HG02885 (cell line): ENCODE data around the gene A3GALT2.
"Not testable (repeated sequence)": the region's sequence is repeated elsewhere in the genome, so short reads cannot be mapped to it uniquely, and the experiment has no call there.

Experiments
- ATAC-seq: cut with Tn5 transposase; IDR thresholded peaks from one replicate; pipeline ENCODE4 v1.9.1; 2021; ENCODE audit warnings: mild to moderate bottlenecking; ENCODE audit not compliant: unreplicated experiment, poor library complexity

Gene A3GALT2

DNA sequence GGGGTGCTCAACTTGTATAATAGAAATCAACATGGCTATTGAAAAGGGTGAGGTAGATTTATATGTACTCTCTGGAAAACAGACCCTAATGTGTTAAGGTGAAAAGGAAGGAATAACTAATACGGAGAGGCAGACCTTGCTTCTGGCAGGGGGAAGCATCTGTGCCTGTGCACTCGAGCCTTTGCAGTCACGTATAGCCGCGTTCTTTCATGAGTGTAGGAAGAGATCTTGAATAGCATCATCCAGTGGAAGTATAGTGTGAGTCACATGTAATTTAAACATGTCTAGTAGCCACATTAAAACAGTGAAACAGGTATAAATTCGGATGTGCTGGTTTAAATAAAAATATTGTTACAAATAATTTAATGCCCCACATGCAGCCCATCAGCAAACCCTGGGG lies 3.0 kb downstream of the A3GALT2 start:
- ATAC-seq = no peak

DNA sequence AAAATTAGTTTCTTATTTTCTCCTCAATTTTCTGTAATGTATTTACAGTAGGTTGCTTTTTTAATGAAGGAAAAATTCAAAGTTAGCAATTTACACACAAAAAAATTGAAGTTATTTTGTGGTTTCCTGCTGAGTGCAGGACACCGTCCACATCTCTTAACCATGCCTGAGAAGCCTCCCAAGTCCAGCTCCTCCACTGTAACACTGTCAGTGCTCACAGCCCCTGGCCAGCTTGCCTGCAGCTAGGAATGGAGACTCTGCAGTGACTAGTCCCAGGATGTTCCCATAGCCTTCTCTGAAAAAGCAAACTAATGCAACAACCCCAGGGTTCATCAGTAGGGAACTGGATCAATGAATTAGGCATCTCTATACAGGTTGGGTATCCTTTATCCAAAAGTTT lies 3.5 kb downstream of the A3GALT2 start:
- ATAC-seq = no peak

DNA sequence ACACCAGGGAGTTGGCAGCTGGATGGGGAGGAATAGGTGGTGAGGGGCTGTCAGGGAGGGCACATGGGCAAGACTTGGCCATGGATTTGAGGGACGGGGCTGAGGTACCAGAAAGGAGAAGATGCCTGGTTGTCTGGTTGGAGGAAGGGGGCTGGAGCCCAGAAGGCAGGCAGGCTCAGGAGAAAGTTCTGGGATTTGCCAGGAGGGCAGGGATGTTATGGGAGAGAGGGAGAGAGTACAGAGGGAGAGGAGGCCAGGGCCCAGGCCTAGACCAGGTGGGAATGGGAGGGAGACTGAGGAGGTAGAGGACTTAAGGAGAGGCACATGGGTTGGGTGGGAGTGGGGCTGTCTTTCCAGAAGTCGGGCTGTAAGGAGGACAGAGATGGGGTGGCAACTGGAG lies 4.3 kb downstream of the A3GALT2 start:
- ATAC-seq = no peak

DNA sequence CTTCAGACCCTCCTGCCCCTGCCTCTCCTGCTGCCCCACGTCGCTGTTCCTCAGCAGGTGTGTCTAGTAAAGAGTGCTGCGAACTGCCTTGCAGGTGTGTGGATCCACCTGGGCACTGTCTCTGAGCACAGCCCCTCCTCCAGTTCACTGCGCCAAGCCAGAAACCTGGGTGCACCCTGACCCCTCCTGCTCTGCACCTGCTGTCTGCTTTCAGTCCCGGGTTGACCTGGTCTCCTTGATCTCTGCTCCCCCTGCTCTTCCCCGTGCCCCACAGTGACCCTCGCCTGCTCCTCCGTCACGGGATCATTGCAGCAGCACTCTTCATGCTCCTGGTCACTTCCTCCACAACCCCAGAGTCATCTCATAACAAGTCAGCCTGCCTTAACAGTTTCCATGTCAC lies 6.5 kb downstream of the A3GALT2 start:
- no peak for ATAC-seq

DNA sequence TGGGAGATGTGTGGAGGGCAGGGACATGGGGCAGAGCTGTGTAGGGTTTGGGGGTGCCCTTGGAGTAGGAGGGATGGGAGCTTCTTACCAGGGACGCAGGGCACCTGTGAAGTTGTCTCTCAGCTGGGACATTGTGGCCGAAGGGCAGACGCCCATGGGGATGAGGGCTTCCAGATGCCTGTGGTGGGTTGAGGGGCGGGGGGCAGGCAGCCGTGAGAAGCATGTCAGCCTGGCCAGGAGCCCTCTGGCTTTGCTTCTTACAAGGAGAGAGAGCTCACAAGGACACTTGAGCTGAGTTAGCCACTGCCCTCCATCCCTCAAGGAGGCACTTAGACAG lies 8.5 kb downstream of the A3GALT2 start:
- no peak for ATAC-seq

DNA sequence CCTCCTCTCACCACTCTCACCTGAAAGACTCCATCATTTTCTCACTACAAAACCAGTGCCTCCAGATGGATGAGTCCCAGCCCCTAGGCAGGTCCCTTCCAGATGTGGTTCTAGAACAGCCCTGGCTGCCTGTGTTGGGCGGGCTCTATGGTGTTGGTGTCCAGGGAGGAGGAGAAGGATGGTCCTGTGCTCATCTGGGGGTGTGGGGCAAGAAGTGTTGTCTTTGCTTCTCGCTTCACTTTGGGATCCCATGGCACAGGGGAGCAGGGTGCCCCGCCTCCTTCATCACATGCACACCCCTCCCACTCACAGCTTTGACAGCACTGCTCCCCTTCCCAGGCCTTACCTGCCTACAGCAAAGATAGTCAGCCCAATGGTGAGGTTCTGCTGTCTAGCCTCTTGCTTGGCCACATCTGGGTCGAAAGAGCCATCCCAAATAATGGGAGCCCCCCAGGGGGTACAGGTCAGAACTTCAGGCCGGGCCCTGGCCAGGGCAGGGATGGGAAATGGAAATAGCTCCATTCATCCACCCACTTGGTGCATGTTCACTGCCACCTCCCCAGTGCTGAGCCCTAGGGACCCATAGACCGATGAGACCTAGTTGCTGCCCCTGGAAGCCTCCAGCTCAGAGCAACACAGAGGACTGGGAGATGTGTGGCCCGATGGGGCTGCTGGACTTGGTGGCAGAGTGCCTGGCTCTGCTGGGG lies 9.0 kb downstream of the A3GALT2 start:
- no peak for ATAC-seq

DNA sequence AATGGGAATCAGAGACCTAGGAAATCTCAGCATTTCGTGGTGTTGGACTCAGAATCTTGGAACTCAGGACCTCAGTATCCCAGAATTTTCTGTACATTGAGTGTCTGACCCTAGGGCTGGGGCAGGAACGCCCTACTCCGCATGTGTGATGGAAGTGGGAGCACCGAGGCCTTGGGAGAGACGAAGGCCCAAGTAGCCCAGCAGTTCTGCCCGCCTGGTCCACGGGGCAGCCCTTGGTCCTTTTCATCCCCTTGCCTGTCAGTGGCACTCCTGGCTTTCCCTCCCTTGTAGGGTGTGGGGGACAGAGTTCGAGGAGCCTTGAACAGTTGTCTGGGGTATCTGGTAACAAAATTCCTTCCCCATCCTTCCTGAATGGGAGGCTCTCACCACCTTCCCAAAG lies 10.2 kb downstream of the A3GALT2 start:
- no peak for ATAC-seq

DNA sequence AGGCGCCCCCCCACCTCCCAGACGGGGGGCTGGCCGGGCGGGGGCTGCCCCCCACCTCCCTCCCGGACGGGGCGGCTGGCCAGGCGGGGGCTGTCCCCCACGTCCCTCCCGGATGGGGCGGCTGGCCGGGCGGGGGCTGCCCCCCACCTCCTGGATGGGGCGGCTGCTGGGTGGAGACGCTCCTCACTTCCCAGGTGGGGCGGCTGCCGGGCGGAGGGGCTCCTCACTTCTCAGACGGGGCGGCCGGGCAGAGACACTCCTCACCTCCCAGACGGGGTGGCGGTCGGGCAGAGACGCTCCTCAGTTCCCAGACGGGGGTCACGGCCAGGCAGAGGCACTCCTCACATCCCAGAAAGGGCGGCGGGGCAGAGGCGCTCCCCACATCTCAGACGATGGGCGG lies 11.5 kb downstream of the A3GALT2 start:
- not testable (repeated sequence) for ATAC-seq

DNA sequence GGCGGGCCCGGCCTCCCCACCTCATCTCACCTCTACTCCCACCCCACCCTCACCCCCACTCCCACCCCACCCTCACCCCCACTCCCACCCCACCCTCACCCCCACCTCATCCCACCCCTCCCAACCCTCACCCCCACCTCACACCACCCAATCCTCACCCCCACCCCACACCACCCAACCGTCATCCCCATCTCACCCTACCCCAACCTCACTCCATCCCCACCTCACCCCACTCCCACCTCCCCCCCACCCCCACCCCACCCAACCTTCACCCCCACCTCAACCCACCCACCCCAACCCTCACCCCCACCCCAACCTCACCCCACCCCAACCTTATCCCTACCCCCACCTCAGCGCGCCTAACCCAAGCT lies 13.4 kb downstream of the A3GALT2 start:
- no peak for ATAC-seq

DNA sequence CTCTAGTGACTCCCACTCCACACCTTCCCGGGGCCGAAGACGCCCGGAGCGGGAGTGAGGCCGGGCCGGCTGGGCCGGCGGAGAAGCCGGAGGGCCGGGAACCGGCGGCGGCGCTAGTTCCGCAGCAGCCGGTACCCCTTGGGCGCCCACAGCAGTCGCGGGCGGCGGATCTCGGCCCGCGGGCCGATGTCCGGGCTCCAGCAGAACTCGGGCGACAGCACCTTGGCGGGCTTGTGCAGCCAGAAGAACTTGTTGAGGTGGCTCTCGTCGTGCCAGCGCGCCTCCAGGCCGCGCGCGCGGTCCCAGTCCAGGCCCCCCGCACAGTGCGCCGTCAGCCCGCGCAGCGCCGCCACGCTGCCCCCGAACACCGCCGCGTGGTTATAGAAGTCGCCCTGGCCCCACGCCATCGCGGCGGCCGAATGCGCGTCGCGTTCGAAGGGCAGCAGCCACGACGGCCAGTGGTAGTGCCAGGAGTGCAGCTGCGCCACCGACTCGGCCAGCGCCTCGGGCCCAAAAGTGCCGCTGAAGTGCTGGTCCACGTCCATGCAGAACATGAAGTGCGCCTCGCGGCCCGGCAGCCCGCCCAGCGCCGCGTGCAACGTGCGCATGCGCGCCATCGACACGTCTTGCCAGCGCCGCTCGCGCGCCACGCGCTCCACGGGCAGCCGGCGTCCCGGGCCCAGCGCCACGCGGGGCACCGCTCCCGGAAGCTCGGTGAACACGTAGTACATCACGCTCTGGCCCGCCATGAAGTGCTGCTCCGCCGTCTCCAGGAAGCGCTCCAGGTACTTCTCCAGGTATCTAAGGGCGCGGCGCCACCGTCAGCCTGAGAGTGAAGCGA lies 14.0 kb downstream of the A3GALT2 start:
- ATAC-seq = no peak

DNA sequence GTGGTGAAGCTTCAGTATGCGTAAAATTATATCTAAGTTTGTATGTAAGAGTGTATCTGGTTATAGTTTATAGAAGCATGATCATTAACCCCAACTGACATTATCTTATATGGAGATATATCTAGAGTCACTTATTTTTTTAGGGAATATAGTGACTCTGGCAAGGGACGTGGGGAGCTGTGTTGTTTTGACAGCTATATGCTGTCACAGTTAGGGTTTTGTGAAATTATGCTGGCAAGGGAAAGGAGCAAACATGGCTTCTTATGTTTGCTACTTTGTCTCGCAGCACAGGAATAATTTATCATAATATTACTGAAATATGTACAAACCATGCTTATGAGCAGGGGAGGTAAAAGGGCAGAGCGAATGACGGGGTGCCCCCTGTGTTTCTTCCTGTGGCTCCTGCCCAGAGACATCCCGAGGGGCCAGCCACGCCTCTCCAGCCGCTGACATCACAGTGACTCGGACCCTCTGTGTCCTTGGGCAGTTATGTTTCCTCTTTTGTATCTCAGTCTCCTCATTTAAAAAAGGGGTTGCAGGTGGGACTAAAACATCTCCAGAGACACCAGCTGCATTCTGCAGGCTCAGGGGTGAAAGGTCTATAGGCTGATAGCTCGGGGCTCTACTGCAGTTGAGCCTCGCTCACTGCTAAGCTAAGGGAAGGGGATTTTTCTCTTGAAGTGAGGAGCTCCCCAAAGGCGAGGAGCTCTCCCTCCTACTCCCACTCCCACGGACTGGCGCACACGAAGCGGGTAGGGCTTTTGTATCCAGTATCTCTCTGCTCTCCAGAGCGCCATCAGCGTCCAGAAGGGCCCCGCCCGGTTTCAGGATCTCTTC lies 14.9 kb downstream of the A3GALT2 start:
- ATAC-seq = no peak

DNA sequence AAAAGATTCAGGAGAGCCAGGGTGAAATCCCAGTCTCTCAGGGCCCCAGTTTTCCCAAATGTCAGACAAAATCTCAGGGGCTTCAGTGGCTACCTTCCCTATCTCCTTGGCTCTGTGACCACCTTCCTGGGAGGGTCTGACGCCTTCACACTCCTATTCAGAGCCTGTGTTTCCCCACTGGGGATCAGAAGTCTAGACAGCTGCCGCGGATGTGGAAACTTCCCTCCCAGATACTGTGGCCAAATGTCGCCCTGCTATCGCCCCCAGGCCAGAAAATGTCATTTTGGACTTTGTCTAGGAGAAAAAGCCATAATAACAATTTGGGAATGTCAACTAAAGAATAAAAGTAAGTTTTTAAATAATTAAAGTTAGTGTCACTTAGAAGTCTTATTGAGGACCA lies 15.9 kb downstream of the A3GALT2 start:
- no peak for ATAC-seq

DNA sequence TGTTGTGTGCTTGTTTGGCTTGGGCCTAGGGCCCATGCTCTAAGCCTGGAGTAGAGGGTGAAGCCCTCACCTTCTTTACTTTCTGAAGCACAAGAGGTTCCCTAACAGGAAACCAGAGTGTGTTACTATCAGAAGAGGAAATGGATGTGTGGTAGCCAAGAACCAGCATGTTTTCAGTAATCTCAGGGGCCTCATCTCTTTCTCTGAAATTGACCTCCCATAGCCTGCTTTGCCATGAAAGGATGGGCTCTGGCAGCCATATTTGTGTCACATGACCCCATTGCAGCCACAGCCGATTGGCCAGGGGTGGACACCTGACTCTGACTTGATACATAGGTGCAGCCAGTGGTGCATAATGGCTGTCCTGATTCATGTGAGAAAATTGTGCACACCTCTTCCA lies 18.6 kb downstream of the A3GALT2 start:
- ATAC-seq = no peak

DNA sequence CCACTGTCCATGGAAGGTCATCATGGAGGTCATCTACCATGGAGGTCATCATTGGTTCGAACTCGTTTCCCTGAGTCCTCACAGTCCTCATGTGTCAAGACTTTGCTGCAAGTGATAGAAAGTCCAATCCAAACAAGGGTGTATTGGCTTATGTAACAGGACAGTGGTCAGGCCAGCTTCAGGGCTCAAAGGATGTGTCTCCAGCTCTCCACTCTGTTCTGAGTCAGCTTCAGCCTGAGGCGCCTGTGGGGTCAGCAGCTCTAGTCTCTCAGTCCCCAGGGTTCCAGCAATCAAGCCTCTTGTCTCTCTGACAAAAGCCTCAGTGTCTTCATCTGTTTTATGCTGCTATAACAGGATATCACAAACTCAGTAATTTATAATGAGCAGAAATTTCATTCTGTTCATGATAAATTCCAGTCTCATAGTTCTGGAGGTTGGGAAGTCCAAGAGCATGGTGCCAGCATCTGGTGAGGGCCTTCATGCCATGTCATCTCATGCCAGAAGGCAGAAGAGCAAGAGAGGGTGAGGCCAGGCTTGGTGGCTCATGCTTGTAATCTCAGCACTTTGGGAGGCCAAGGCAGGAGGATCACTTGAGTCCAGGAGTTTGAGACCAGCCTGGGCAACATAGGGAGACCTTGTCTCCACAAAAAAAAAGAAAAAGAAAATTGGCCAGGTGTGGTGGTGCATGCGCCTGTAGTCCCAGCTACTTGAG lies 19.5 kb downstream of the A3GALT2 start:
- no peak for ATAC-seq

DNA sequence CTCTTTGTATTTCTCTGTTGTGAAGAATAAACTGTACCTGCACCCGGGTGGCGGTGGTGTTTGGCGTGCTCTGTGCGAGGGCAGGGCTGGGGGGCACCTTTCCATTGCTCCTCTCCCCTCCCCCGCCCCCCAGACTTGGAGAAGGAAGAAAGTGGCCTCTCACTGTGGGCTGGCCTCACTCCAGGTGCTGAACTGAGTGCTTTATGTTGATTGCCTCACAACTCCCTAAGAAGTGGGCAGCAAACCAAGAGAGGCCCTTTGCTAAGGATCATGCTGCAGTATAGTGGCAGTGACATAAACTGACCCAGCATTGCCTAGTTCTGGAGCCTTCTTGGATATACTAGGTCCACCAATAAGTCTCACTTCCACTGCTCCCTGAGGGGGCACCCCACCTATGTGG lies 20.2 kb downstream of the A3GALT2 start:
- ATAC-seq = no peak

DNA sequence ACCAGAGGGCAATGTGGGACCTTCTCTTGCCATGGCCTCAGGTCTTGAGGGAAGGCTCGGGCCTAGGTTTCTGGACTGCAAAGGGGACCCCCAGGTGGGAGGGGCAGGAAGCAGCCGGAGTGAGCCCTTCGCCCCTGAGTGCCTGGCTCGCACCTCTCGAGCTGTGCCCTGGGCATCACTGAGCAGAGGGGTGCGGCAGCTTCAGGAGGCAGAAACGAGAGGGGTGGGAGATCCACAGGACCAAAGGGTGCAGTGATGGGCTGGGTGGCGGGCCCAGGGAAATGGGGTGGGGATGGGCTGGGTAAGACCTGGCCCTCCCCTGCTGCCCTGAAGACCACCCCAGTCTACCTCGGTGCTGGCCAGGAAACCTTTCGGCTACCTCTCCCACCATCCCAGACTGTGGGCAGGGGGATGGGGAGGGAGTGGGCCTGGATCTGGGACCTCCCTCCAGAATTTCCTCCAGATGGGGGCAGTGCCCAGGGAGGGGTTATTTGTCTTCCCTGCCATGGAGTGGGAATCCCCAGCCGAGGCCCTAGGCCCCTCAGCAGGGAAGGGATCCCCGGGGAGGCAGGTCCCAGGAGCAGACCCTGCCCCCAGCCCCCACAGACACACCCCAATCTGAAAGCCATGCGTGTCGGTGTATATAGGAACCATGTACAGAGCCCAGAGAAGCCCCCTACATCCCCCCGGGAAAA lies 21.3 kb downstream of the A3GALT2 start:
- no peak for ATAC-seq

DNA sequence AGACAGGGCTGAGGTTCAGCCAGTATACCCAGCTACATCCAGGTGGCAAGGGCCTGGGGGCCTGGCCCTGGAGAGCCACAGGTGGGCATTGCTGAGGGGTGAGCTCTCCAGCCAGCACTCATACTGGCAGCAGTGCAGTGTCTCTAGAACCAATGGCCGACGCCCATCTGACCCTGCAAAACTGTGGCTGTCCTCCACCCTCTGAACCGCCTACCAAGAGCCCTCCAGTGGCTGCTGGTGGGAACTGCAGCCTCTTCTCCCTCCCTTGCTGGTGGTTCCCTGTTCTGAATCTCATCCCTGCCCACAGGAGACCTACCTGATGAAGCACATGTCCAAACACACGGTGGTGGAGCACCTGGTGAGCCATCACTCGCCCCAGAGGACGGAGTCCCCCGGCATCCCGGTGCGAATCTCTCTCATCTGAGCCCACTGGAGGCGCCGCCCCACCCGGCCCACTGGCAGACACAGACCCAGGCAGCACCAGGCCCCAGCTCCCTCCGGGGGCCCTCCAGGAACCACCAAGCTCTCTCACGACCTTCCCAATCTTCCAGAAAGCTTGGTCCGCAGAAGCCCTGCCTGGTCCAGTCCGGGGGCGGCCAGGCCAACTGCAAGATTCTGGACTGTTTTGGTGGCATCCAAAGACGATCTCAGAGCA lies 22.1 kb downstream of the A3GALT2 start:
- no peak for ATAC-seq

DNA sequence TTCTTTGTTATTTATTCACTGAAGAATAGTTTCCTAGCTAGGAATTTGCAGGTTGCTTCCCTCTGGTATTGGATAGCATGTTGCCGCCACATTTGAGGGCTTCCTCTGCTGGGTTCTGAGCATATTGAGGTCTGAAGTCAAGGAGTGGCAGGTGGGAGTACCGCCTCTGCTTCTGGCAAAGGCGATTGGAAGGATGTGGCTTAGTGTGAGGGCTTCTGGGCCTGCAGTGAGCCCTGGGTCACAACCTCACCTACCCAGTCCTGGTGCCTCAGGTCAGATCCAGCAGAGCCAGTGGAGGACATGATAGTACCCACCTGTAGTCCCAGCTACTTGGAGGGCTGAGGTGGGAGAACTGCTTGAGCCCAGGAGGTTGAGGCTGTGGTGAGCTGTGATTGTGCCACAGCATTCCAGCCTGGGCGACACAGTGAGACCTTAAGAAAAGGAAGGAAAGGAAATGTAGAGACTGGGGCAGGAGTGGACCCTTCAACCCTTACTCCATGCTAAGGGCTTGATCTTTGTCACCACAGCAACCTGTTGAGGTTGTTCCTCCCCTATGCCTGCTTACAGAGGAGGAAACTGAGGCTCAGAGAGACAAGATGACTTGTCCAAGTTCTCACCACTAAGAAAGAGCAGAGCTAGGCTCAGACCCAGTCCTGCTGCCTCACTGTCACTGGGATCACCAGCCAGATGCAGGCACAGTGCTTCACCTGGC lies 22.8 kb downstream of the A3GALT2 start:
- ATAC-seq = no peak

DNA sequence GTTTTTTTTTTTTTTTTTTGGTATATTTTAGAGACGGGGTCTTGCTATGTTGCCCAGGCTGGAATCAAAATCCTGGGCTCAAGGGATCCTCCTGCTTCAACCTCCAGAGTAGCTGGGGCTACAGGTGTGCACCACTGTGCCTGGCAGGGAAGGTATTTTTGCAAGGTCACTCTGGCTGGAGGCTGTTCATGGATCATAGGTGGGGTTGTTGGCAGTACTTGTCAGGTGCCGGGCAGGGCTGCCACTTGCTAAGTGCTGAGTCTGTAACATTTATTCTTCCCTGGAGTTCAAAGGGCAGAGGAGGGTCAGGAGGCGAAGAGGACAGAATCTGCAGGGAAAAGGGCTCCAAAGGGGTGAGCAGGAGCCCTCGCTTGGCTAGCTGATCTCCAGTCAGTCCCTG lies 24.1 kb downstream of the A3GALT2 start:
- ATAC-seq = no peak
